GM20000 (cell line): ENCODE data around the gene SPACA7.

ENCODE experiments used
- DNase-seq: peaks from one replicate; pipeline ENCODE4 v3.0.0; 2012; ENCODE audit warnings: low spot score
- CTCF ChIP-seq: IDR thresholded peaks from 2 replicates; pipeline ENCODE4 v1.5.1; 2012; ENCODE audit warnings: mild to moderate bottlenecking, control low read depth; ENCODE audit errors: extremely low read depth, missing control alignments

Gene SPACA7

GRCh38 chr13:112466132-112467058 lies 90.2 kb downstream of the SPACA7 start:
- TF ChIP-seq CTCF, result no peak

DNA sequence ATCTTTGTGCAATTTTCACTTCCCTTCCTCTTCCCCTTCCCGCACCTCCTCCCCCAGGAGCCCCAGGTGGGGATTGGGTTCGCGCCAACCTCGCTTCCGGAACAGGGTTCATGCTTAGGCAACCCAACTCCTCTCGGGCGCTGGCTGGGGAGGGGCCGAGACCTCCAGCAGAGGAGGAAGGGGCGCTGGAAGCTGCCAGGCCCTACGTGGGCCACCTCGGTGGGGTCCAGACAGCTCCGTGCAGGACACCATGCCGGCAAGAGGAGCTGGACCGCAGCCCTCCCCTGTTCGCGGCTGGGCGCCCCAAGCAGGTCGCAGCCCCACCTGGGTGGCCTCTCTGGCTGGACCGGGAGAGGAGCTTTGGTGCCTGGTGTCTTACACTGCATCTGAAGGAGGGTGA lies 91.1 kb downstream of the SPACA7 start:
- DNase-seq, result no peak
- TF ChIP-seq CTCF, result no peak

More at GRCh38 chr13:112466132-112467058, 90.2 kb downstream of the SPACA7 start:
- DNase-seq, result no peak

GRCh38 chr13:112468069-112468468 lies 91.9 kb downstream of the SPACA7 start:
- DNase-seq, result no peak
- no peak for TF ChIP-seq CTCF

- no peak for DNase-seq
- TF ChIP-seq CTCF, result no peak
These were observed 93.1 kb downstream of the SPACA7 start for GRCh38 chr13:112469071-112469745.

DNA sequence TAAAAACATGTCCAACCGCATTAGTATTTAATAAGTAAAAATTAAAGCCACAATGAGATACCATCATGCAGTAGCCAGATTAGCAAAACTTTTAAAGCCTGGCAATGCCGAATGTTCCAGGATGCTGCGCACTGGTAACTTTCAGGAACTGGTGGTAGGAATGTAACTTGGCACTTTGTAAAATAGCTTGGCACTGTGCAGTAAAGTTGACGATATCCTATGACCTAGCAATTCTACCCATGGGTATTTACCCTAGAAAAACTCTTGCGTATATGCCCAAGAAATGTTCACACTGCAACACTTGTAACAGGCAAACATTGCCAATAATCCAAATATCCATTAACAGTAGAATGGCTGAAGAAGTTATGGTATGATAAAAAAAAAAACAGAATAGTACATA lies 97.7 kb downstream of the SPACA7 start:
- DNase-seq, result no peak
- no peak for TF ChIP-seq CTCF

- no peak for DNase-seq
- no peak for TF ChIP-seq CTCF
These were observed 98.7 kb downstream of the SPACA7 start for GRCh38 chr13:112474869-112475268.

- no peak for DNase-seq
- TF ChIP-seq CTCF, result no peak
These were observed 99.7 kb downstream of the SPACA7 start for GRCh38 chr13:112475889-112476288.
